Parathyroid adenoma (tissue), 2 donors: Measurements from ENCODE around the gene SYT12.
A peak's percentile ranks its signal among the peaks of the same experiment; 100 is the strongest.

Source experiments
- H2AFZ ChIP-seq: fragments of 300-600 bp; sonication (generic); one replicate; pipeline ENCODE4 v1.7.0; 2017; ENCODE audit warnings: antibody characterized with exemption, mild to moderate bottlenecking
- H3K27ac ChIP-seq: fragments of 300-600 bp; sonication (generic); one replicate; pipeline ENCODE4 v1.7.0; 2017
- H3K27me3 ChIP-seq: fragments of 300-600 bp; sonication (generic); one replicate; pipeline ENCODE4 v1.7.0; 2017; ENCODE audit warnings: low read length; ENCODE audit not compliant: control insufficient read depth, insufficient read depth
- H3K36me3 ChIP-seq: fragments of 300-600 bp; sonication (generic); one replicate; pipeline ENCODE4 v1.7.0; 2017; ENCODE audit warnings: low read length; ENCODE audit not compliant: control insufficient read depth, insufficient read depth
- H3K4me1 ChIP-seq: fragments of 300-600 bp; sonication (generic); one replicate; pipeline ENCODE4 v1.7.0; 2017; ENCODE audit warnings: control low read depth
- H3K4me2 ChIP-seq: fragments of 300-600 bp; sonication (generic); one replicate; pipeline ENCODE4 v1.7.0; 2017; ENCODE audit warnings: low read length
- H3K4me3 ChIP-seq: fragments of 300-600 bp; sonication (generic); one replicate; pipeline ENCODE4 v1.7.0; 2017; ENCODE audit warnings: low read depth, low read length
- H3K79me2 ChIP-seq: fragments of 300-600 bp; sonication (generic); one replicate; pipeline ENCODE4 v1.7.0; 2017; ENCODE audit warnings: control low read depth
- H3K9ac ChIP-seq: fragments of 300-600 bp; sonication (generic); one replicate; pipeline ENCODE4 v1.7.0; 2017; ENCODE audit warnings: mild to moderate bottlenecking
- H3K9me3 ChIP-seq: fragments of 300-600 bp; sonication (generic); one replicate; pipeline ENCODE4 v1.7.0; 2017; ENCODE audit warnings: low read length; ENCODE audit not compliant: control insufficient read depth
- CTCF ChIP-seq: fragments of 300-600 bp; sonication (generic); IDR thresholded peaks from one replicate; pipeline ENCODE4 v1.7.0; 2017; ENCODE audit warnings: antibody characterized with exemption, mild to moderate bottlenecking
- donor health status: primary hyperparathyroidism.

The SYT12 gene

GRCh38 chr11:67072295-67072694 lies 49.4 kb downstream of the SYT12 start:
- H3K4me2 ChIP-seq = no peak overlapping the region
- no peaks in the 10 kb centered on the region for H3K9me3 ChIP-seq
- no peak overlapping the region for H3K27ac ChIP-seq
- no peak overlapping the region for H3K4me3 ChIP-seq
- no peaks in the 10 kb centered on the region for H3K36me3 ChIP-seq
- no peaks in the 10 kb centered on the region for H3K4me1 ChIP-seq
- no peak overlapping the region for H3K9ac ChIP-seq
- H3K79me2 ChIP-seq = no peaks in the 10 kb centered on the region
- no peak overlapping the region for H2AFZ ChIP-seq
- H3K27me3 ChIP-seq = no peaks in the 10 kb centered on the region
- no peak for TF ChIP-seq CTCF

GRCh38 chr11:67073908-67074307 lies 51.0 kb downstream of the SYT12 start:
- H2AFZ ChIP-seq = no peak overlapping the region
- H3K9me3 ChIP-seq = no peaks in the 10 kb centered on the region
- H3K36me3 ChIP-seq = no peaks in the 10 kb centered on the region
- H3K4me2 ChIP-seq = no peak overlapping the region
- no peak overlapping the region for H3K9ac ChIP-seq
- H3K79me2 ChIP-seq = no peaks in the 10 kb centered on the region
- no peaks in the 10 kb centered on the region for H3K4me1 ChIP-seq
- H3K27ac ChIP-seq = no peak overlapping the region
- TF ChIP-seq CTCF = no peak
- no peak overlapping the region for H3K4me3 ChIP-seq
- H3K27me3 ChIP-seq = no peaks in the 10 kb centered on the region

- H3K4me1 ChIP-seq = no peaks in the 10 kb centered on the region
- no peaks in the 10 kb centered on the region for H3K9me3 ChIP-seq
- TF ChIP-seq CTCF = no peak
- H2AFZ ChIP-seq = no peak overlapping the region
- no peaks in the 10 kb centered on the region for H3K27me3 ChIP-seq
- H3K4me3 ChIP-seq = no peak overlapping the region
- H3K79me2 ChIP-seq = no peaks in the 10 kb centered on the region
- H3K36me3 ChIP-seq = no peaks in the 10 kb centered on the region
- H3K27ac ChIP-seq = no peak overlapping the region
- H3K9ac ChIP-seq = no peak overlapping the region
- H3K4me2 ChIP-seq = no peak overlapping the region
These were observed 53.3 kb downstream of the SYT12 start for GRCh38 chr11:67076202-67076601.

GRCh38 chr11:67079065-67079705 lies 56.3 kb downstream of the SYT12 start:
- no peak overlapping the region for H2AFZ ChIP-seq
- no peaks in the 10 kb centered on the region for H3K36me3 ChIP-seq
- H3K27me3 ChIP-seq = no peaks in the 10 kb centered on the region
- no peaks in the 10 kb centered on the region for H3K79me2 ChIP-seq
- H3K9ac ChIP-seq = no peak overlapping the region
- H3K9me3 ChIP-seq = no peaks in the 10 kb centered on the region
- H3K4me2 ChIP-seq = no peak overlapping the region
- TF ChIP-seq CTCF = no peak
- H3K4me1 ChIP-seq = no peaks in the 10 kb centered on the region
- no peak overlapping the region for H3K4me3 ChIP-seq
- H3K27ac ChIP-seq = no peak overlapping the region

GRCh38 chr11:67082071-67082791 lies 59.3 kb downstream of the SYT12 start:
- Histone ChIP-seq H3K36me3 (no peaks in the 10 kb centered on the region), H2AFZ (peak overlapping the region; percentile 48), H3K4me3 (no peak overlapping the region), H3K27ac (no peak overlapping the region), H3K79me2 (no peaks in the 10 kb centered on the region), H3K4me2 (no peak overlapping the region), H3K27me3 (no peaks in the 10 kb centered on the region), H3K9ac (no peak overlapping the region), H3K4me1 (no peaks in the 10 kb centered on the region), H3K9me3 (no peaks in the 10 kb centered on the region)
- no peak for TF ChIP-seq CTCF
